Measurements from ENCODE around the gene PLXNA4. TPM values are rescaled to one million over a fixed set of nuclear protein-coding genes. Genes with fewer than 3 reads are reported as not detected.
"Not testable (repeated sequence)": the region's sequence is repeated elsewhere in the genome, so short reads cannot be mapped to it uniquely, and the experiment has no call there.

Gene PLXNA4
- total RNA-seq, 1 donor from 2014 or later: 0.38 TPM

DNA sequence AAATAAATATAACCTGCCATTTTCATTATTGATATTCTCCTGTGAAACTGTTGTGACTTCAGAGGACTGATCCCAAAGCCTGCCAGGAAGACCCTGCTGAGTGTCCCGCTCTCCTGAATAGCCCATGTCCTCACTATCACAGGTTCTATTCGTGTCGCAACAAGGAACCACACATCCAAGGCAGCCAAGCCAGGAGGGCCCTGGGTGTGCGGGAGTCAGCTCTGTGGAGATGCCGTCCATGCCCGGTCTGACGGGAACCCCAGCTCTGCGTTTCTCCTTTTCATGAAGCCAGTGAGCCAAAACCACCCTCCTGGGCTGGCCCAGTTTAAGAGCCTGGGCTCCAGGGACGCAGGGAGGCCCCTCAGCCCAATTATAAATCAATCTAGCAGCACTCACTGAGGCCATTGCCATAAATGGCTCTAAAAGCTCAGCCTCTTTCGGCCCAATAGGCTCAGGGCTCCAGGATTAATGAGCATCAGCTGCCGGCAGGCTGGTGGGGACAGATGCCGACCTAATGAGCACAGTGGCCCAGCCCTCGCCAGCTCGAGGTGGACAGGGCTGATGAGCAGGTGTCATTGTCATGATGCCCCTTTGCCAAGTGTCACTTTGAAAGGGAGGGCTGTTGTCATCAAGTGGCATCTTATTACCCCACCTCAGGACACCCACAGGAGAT, 177.9 kb downstream of the PLXNA4 start:
- ATAC-seq: no peak
- DNase-seq (ENCODE audit: low spot score): no peak

- no peak for ATAC-seq
- no peak for DNase-seq (ENCODE audit: low spot score)
Measured at GRCh38 chr7:132397070-132397469, 179.2 kb downstream of the PLXNA4 start.

DNA sequence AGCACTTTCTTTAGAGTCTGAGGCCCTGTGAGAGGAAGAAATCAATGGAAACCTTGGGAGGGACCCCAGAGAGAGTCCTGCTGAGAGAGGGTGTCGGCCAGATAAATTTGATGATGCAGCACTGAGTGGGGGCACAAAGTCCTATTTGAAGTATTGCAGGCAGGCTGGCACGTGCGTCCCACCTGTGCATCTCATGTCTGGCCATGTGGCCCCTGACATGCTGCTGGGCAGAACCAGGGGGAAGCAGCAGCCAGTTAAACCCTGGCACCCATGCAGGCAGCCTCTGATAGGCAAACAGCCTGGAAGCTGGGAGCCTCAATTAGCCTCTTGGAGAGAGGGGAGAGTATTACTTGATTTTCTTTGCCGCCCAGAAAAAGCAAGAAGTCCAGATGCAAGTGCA, 180.9 kb downstream of the PLXNA4 start:
- DNase-seq (ENCODE audit: low spot score) (peak; percentile 53), ATAC-seq (peak; percentile 54)

DNA sequence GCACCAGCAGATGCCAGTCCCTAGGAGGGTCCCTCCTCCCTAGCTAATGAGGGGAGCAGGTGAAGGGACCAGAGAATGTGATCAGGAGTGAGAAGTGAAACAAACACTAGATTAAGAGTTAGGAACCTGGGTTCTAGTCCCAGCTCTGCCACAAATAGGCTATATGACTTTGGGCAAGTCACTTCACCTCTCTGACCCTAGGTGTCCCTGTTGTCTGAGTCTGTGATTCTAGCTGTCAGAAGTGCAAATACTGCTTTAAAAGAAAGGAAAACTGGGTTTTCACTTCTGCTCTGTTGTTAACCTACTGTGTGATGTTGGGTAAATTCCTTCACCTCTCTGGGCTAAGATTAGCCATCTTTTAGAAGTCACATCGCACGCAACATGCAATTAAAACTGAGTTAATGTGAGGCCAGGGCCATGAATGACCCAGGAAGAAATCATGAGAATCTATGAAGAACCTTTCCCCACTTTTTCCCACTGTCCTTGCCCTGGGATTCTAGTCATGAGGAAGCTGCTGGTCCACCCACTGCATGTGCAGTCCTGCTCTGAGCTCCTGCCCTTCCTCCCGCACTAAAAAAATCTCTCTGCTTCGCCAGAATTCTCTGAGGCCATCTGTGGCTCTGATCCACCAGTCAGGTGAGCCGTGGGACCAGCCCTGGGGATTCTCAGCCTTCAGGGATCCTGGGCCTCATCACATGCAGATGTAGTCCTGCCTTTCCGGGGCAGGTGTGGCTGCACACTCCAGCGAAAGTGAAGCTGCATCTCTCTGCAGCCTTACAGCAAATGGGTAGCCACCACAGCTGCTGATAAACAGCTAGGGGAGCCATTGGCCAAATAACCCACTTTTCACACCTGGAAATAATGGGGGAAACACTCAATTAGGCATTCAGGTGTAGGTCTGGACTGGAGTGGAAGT, 181.7 kb downstream of the PLXNA4 start:
- ATAC-seq (peak; percentile 72), DNase-seq (ENCODE audit: low spot score) (no peak)

- DNase-seq (ENCODE audit: low spot score): peak; percentile 54
- peak; percentile 64 for ATAC-seq
Measured at GRCh38 chr7:132393789-132394261, 182.4 kb downstream of the PLXNA4 start.

DNA sequence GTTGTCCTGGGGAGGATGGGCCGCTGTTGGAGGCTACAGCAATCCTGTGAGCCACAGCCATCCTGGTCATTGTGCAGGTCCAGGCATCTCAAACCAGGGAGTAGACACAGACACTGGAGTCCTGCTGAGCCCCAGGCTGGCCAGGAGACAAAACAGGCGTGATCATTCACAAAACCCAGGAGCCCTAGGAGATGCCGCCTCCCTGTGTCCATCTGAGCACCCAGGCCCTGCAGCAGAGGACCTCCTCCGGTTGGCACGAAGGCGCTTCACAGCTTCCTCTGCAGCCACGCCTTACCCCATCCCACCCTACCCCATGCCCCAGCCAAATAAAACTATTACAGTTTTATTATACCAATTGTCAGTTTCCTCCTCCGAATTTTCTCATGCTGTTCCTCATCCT, 183.6 kb downstream of the PLXNA4 start:
- ATAC-seq (no peak), DNase-seq (ENCODE audit: low spot score) (no peak)

DNA sequence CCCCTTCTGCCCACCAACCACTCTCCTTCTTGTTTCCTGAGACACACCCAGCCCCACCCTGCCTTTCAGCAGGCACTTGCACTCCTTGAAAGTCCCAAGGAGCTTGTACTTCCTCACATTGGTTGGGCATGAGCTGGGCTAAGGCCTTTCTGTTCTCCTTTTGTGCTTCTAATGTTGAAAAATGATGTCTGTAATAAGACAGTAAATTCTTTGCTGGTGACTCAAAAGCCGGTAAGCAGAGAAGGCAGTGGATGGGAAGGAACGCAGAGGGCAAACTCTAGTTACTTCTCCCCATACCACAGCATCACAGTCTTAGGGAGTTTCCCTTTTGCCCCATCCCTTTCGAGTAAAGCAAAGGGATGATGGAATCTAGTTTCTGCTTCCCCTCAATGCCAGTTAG, 185.6 kb downstream of the PLXNA4 start:
- no peak for DNase-seq (ENCODE audit: low spot score)
- ATAC-seq: no peak

DNA sequence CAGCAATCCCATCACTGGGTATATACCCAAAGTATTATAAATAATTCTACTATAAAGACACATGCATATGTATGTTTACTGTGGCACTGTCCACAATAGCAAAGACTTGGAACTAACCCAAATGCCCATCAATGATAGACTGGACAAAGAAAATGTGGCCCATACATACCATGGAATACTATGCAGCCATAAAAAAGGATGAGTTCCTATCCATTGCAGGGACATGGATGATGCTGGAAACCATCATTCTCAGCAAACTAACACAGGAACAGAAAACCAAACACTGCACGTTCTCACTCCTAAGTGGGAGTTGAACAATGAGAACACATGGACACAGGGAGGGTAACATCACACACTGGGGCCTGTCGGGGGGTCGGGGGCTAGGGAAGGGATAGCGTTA, 186.2 kb downstream of the PLXNA4 start:
- ATAC-seq; DNase-seq (ENCODE audit: low spot score): not testable (repeated sequence)

DNA sequence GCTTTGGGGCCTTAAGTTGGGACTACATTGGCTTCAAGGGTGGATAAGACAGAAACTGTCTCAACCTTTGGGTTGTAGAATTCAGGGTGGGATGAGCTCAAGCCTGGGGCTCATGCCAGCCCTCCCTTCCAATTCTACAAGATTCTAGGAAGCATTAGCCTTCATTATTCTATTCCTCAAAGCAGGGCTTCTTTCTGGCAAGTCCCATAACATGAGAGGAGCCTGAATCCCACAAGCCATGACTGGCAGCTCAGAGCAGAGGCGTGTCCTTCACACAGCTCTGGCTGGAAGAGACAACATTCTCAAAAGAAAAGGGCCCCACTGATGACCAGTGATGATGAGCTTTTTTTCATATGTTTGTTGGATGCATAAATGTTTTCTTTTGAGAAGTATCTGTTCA, 187.6 kb downstream of the PLXNA4 start:
- ATAC-seq: no peak
- DNase-seq (ENCODE audit: low spot score): no peak

DNA sequence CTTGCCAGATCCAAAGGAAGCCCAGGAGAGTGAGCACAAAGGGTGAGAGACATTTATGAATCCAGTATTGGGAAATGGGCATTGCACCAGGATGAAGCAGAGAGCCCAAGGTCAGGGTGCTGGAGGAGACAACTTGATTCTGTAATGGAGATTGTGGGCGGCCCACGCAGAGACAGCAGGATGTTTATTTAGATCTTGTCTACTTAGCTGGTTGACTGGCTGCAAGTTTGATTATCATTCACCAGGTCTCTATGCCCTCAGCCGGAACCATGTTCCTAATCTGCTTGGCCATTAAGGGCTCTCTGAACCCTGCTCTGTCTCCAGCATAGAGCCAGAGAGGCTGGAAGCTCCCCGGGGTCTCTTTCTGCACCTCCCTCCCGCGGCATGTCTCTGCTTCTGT, 188.7 kb downstream of the PLXNA4 start:
- DNase-seq (ENCODE audit: low spot score): no peak
- ATAC-seq: no peak

DNA sequence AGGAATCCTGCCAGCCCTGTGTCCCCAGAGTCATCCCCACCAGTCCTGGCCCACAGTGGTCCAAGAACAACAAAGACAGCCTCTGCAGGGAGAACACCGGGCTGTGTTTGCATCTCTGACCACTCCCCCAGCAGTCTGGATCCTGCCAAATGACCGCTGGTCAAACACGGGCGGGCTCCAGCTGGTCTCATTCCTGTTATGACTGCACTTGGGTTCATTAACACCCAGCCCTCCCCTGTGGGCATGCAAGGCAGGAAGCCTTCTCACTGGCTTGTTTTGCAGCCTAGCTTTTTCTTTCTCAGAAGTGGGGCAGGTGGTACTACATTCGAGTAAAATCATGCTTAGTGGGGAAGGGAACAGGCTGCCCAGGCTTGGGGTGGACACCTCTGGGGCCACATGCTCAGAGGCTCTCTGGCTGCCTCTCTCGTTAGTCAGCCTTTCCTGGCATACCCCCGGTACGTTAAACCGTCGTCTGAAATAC, 190.0 kb downstream of the PLXNA4 start:
- ATAC-seq: peak; percentile 97
- peak; percentile 77 for DNase-seq (ENCODE audit: low spot score)

DNA sequence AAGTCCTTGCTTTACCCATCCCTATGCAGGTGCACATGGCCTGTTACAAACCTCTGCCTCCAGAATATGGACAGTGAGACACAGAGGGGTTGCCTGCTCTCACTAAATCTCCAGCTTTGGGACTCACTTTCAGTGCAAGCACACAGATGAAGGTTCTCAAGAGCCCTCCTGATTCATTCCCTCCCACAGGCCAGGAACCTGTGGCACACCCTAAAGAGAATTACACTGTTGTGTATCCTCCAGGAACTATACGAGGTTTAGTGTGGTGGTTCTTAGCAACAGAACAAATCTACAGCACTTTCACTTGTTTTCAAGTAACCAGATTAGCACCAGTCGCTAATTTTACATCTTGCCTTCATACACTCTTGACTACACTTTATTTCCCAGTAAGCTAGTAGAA, 192.3 kb downstream of the PLXNA4 start:
- DNase-seq (ENCODE audit: low spot score) (no peak), ATAC-seq (no peak)

DNA sequence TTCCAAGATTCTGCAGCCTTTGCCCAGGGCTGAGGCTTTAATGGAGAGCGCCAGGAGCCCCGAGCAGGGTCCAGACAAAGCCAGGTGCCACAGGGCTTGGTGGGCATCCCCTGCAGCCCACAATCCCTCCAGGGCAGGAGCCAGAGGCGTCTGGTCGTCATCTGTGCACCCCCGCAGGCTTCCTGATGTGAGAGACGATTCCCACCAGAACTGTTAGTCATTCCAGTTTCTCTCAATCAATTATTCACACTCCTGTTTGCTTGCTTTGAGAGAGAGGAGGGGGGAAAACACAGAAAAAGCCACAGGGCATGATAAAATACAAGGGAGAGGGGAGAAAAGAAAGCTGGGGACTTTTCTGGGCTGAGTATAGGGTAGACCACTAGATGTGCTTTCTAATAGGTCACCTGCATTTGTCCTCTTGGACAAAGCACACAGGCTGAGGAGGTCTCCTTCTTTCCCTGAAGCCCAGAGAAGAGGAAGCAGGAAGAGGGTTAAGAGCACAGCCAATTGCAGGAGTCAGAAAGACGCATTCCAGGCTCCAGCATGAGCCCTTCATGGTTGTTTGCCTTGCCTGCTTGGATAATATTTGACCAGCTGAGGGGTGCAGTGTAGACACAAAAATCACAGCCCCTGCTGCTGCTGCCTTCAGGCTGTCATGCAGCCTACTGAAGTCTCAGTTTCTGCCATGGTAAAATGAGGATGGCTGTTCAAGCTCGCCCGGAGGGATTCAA, 194.4 kb downstream of the PLXNA4 start:
- ATAC-seq (peak; percentile 53), DNase-seq (ENCODE audit: low spot score) (no peak)

- peak; percentile 55 for ATAC-seq
- DNase-seq (ENCODE audit: low spot score): no peak
Measured at GRCh38 chr7:132380059-132380458, 196.2 kb downstream of the PLXNA4 start.

DNA sequence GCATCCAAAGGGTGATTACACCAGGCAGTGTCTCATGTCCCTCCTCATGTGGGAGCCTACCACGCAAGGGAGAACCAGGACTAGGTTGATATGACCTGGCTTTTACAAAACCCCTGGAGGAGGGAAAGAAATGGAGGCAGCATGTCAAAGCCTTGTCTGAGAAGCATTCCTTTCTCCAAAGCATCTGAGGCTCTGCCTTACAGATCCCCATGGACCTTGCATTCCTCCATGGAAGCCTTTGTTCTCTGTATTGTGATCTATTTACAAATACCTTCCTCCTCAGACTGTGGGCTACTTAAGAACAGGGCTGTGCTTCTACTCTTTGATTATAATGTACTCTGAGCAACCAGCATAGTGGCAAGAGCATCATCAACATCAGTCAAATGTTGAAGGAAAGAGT, 197.0 kb downstream of the PLXNA4 start:
- DNase-seq (ENCODE audit: low spot score) (no peak), ATAC-seq (no peak)

- ATAC-seq: no peak
- no peak for DNase-seq (ENCODE audit: low spot score)
Measured at GRCh38 chr7:132377703-132378584, 198.3 kb downstream of the PLXNA4 start.

GRCh38 chr7:132377015-132377414, 199.3 kb downstream of the PLXNA4 start:
- no peak for DNase-seq (ENCODE audit: low spot score)
- peak; percentile 38 for ATAC-seq

GRCh38 chr7:132376361-132377013, 199.8 kb downstream of the PLXNA4 start:
- no peak for DNase-seq (ENCODE audit: low spot score)
- ATAC-seq: no peak

DNA sequence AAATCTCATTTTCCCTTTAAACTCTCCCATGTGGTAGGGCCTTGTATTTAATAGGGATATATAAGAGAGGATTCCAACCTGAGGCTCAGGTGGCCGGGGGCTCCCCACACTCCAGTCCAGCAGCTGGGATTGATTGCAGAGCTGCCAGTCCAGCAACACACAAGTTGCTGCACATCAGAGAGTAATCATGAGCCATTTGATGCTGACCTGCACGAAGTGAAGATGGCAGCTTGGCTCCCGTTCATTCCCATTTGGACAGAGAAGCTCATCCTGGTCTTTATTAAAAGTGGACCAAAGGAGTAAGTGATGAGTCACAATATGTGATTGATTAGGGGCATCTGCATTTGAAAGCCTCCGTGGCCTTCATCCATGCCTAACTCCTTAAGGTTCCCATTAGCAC, 202.4 kb downstream of the PLXNA4 start:
- ATAC-seq: no peak
- no peak for DNase-seq (ENCODE audit: low spot score)

DNA sequence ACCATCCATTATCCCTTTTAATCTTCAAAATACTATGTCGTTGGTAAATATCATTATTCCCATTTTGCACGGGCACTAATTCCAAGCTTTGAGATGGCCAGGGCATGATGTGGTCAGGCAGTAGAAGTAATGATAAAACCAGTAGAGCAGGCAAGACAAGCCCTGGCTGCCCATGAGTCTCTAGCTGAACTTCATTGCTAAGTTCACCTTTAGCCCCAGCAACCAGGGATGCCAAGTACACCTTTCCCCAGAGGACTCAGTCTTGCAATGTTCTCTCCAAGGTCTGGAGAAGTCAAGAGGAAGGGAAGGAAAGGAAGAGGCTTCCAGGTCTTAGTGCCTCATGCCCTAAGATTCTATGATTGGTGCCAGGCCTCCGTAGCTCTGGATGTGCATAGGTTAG, 203.2 kb downstream of the PLXNA4 start:
- DNase-seq (ENCODE audit: low spot score) (no peak), ATAC-seq (no peak)
